SK-N-SH (cell line): ENCODE measurements around the gene SELPLG. TPM values are rescaled to one million over a fixed set of nuclear protein-coding genes. Genes with fewer than 3 reads are reported as not detected.

ENCODE experiments used
- CTCF ChIA-PET: fragments of 300-600, 350-600 bp; formaldehyde crosslinking; extraction: SDS; loops from one replicate; lab custom pipeline; 2021; lab: Yijun Ruan, JAX
- POLR2A ChIA-PET: fragments of 350-600 bp; sonication (Branson Sonifier 250); formaldehyde crosslinking; extraction: SDS; loops from one replicate; lab custom pipeline; 2020; ENCODE audit warnings: antibody characterized with exemption, inconsistent platforms; lab: Yijun Ruan, JAX
- DNase-seq: peaks from one replicate; pipeline ENCODE4 v3.0.0; 2012
- H2AFZ ChIP-seq: fragments of 200-600 bp; sonication (generic); 2 replicates; pipeline ENCODE4 v1.8.1; 2016; ENCODE audit warnings: antibody characterized with exemption, mild to moderate bottlenecking, low read depth
- H3F3A ChIP-seq: fragments of 200-600 bp; sonication (generic); replicated peaks from 2 replicates; pipeline ENCODE3; 2016; ENCODE audit warnings: antibody characterized with exemption, mild to moderate bottlenecking; ENCODE audit not compliant: insufficient read depth
- H3K27ac ChIP-seq, 2 experiments: fragments of 200-500 bp in 1 of 2; fragments of 200-600 bp in 1 of 2; sonication (Bioruptor generic) in 1 of 2; sonication (generic), shearing (Covaris generic) in 1 of 2; 2 replicates each; pipeline versions ENCODE4 v1.5.1 to v1.6.1; 2014 to 2016; ENCODE audit warnings: low read depth in 2 of 2, inconsistent platforms in 1 of 2, low read length in 1 of 2, mild to moderate bottlenecking in 1 of 2, mixed read lengths in 1 of 2
- H3K27me3 ChIP-seq: fragments of 200-600 bp; sonication (generic), shearing (Covaris generic); 2 replicates; pipeline ENCODE4 v1.6.1; 2016; ENCODE audit warnings: mixed run types; ENCODE audit not compliant: insufficient read depth
- H3K36me3 ChIP-seq, 2 experiments: fragments of 200-500 bp in 1 of 2; fragments of 200-600 bp in 1 of 2; sonication (Bioruptor generic) in 1 of 2; sonication (generic) in 1 of 2; replicated peaks in 1 of 2; 2 replicates each; pipeline versions ENCODE3 to v1.5.1; 2014 to 2016; ENCODE audit warnings: low read length in 1 of 2, mild to moderate bottlenecking in 1 of 2; ENCODE audit not compliant: insufficient read depth in 2 of 2, control insufficient read depth in 1 of 2
- H3K4me1 ChIP-seq, 2 experiments: fragments of 200-500 bp in 1 of 2; fragments of 200-600 bp in 1 of 2; sonication (Bioruptor generic) in 1 of 2; sonication (generic), shearing (Covaris generic) in 1 of 2; 2 replicates each; pipeline versions ENCODE4 v1.5.1 to v1.6.1; 2014 to 2016; ENCODE audit warnings: low read depth in 1 of 2, low read length in 1 of 2, mixed run types in 1 of 2; ENCODE audit not compliant: insufficient read depth in 2 of 2, control insufficient read depth in 1 of 2
- H3K4me2 ChIP-seq: fragments of 200-600 bp; sonication (generic), shearing (Covaris generic); 2 replicates; pipeline ENCODE4 v1.6.1; 2017; ENCODE audit warnings: mixed run types
- H3K4me3 ChIP-seq, 2 experiments: fragments of 200-500 bp in 1 of 2; fragments of 200-600 bp in 1 of 2; sonication (Bioruptor generic) in 1 of 2; sonication (generic), shearing (Covaris generic) in 1 of 2; 2 replicates each; pipeline versions ENCODE4 v1.5.1 to v1.8.1; 2014 to 2016; ENCODE audit warnings: low read depth in 2 of 2, inconsistent platforms in 1 of 2, low read length in 1 of 2, mild to moderate bottlenecking in 1 of 2, mixed read lengths in 1 of 2, moderate library complexity in 1 of 2
- H3K79me2 ChIP-seq: fragments of 200-600 bp; sonication (generic); 2 replicates; pipeline ENCODE4 v1.8.1; 2017; ENCODE audit warnings: mild to moderate bottlenecking; ENCODE audit not compliant: insufficient read depth
- H3K9ac ChIP-seq: fragments of 200-600 bp; sonication (generic); 2 replicates; pipeline ENCODE4 v1.6.1; 2017; ENCODE audit warnings: mixed run types
- H3K9me2 ChIP-seq: fragments of 200-600 bp; sonication (generic); 2 replicates; pipeline ENCODE4 v1.6.1; 2017; ENCODE audit warnings: mixed run types
- H3K9me3 ChIP-seq: fragments of 200-600 bp; sonication (generic); 2 replicates; pipeline ENCODE4 v1.6.1; 2017; ENCODE audit warnings: mixed run types, mild to moderate bottlenecking, moderate library complexity
- H4K20me1 ChIP-seq: fragments of 200-600 bp; sonication (generic); 2 replicates; pipeline ENCODE4 v1.6.1; 2017; ENCODE audit warnings: mild to moderate bottlenecking, mixed run types; ENCODE audit not compliant: insufficient read depth
- CHD2 ChIP-seq: fragments of 150-350 bp; IDR thresholded peaks from 2 replicates; pipeline ENCODE4 v1.6.1; 2018; ENCODE audit warnings: low read length; ENCODE audit not compliant: partially characterized antibody
- ELF1 ChIP-seq: IDR thresholded peaks from 2 replicates; pipeline ENCODE4 v1.4.0; 2012
- EP300 ChIP-seq, 2 experiments: IDR thresholded peaks; 2 replicates each; pipeline versions ENCODE4 v1.4.0 to v1.6.1; 2012; ENCODE audit warnings: borderline replicate concordance in 1 of 2, low read depth in 1 of 2, low read length in 1 of 2
- FOXJ3 ChIP-seq: sonication (generic); formaldehyde crosslinking; IDR thresholded peaks from 2 replicates; pipeline ENCODE4 v1.5.1; 2020; ENCODE audit warnings: mild to moderate bottlenecking, missing genetic modification reagents
- JUND ChIP-seq: IDR thresholded peaks from 2 replicates; pipeline ENCODE4 v1.4.0; 2012
- MEF2A ChIP-seq: IDR thresholded peaks from 2 replicates; pipeline ENCODE4 v1.4.0; 2012; ENCODE audit warnings: low read depth, borderline replicate concordance
- MXI1 ChIP-seq: IDR thresholded peaks from 2 replicates; pipeline ENCODE4 v1.6.1; 2012; ENCODE audit warnings: mild to moderate bottlenecking, low read depth, low read length, improper control_type of control experiment
- NRF1 ChIP-seq: IDR thresholded peaks from 2 replicates; pipeline ENCODE4 v1.6.1; 2012; ENCODE audit warnings: low read depth, mild to moderate bottlenecking, low read length
- POLR2AphosphoS5 ChIP-seq: IDR thresholded peaks from 2 replicates; pipeline ENCODE4 v1.6.1; 2012; ENCODE audit warnings: low read depth, low read length
- RAD21 ChIP-seq: IDR thresholded peaks from 2 replicates; pipeline ENCODE4 v1.6.1; 2012; ENCODE audit warnings: mild to moderate bottlenecking, low read length
- RCOR1 ChIP-seq: fragments of 150-350 bp; IDR thresholded peaks from 2 replicates; pipeline ENCODE4 v1.6.1; 2017; ENCODE audit warnings: antibody characterized with exemption, low read length
- RXRA ChIP-seq: IDR thresholded peaks from 2 replicates; pipeline ENCODE4 v1.4.0; 2012; ENCODE audit warnings: low read depth, mild to moderate bottlenecking, borderline replicate concordance
- SIN3A ChIP-seq: IDR thresholded peaks from 2 replicates; pipeline ENCODE4 v1.6.1; 2012; ENCODE audit warnings: low read depth, mild to moderate bottlenecking, low read length, moderate library complexity, borderline replicate concordance
- TAF1 ChIP-seq: IDR thresholded peaks from 2 replicates; pipeline ENCODE4 v1.6.1; 2012; ENCODE audit warnings: low read depth, mild to moderate bottlenecking, low read length, moderate library complexity, borderline replicate concordance
- USF1 ChIP-seq: IDR thresholded peaks from 2 replicates; pipeline ENCODE4 v1.4.0; 2012; ENCODE audit warnings: low read depth, borderline replicate concordance
- YY1 ChIP-seq: IDR thresholded peaks from 2 replicates; pipeline ENCODE4 v1.4.0; 2012; ENCODE audit warnings: low read depth, mild to moderate bottlenecking
- ZBTB33 ChIP-seq: IDR thresholded peaks from 2 replicates; pipeline ENCODE4 v1.4.0; 2012; ENCODE audit warnings: low read depth, borderline replicate concordance
- WGBS: methylation state at CpG from one replicate; pipeline ENCODE4 v1.1.6; 2017; ENCODE audit warnings: low lambda C conversion rate; 5-methylcytosine and 5-hydroxymethylcytosine counted together
- polyA plus RNA-seq, 3 experiments: library from polyadenylated mRNA; depleted of rRNA; stranded (reverse); fragments of >200 nt; gene quantifications; 2 replicates each; pipeline ENCODE4 v1.2.3, GENCODE V29; 2012
- TF ChIP-seq, protein P1 (sequence below): IDR thresholded peaks from 2 replicates; pipeline ENCODE4; 2012
- TF ChIP-seq, protein P2 (sequence below): fragments of 150-350 bp; IDR thresholded peaks from 2 replicates; pipeline ENCODE4 v1.6.1; 2016; ENCODE audit warnings: mild to moderate bottlenecking, low read depth, low read length

The SELPLG gene
- polyA plus RNA-seq, 1 of the 3 experiments (the other 2 are of a cell fraction) = 2.8 TPM

DNA sequence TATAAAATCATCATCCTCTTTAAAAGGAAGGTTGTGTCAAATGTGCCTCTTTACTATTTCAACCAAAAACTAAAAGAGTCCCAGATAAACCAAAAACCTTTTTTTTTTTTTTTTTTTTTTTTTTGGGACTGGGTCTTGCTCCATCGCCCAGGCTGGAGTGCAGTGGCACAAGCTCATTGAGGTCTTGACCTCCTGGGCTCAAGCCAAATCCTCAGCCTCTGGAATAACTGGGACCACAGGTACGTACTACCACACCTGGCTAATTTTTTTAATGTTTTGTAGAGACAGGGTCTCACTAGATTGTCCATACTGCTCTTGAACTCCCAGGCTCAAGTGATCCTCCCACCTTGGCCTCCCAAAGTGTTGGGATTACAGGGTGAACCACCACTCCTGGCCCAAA is 16.4 kb upstream of the SELPLG start:
- 52% methylated on average over 2 of the region's 2 CpGs for WGBS
- Histone ChIP-seq H3K4me2 (peak overlapping the region; percentile 35; the same call in 1 of the 2 replicates), H3K79me2 (peaks cover 70% of the 10 kb centered on the region; the same call in 1 of the 2 replicates), H3F3A (peaks cover 70% of the 10 kb centered on the region), H3K27me3 (no peaks in the 10 kb centered on the region), H3K9me3 (no peaks in the 10 kb centered on the region), H3K36me3 (peaks cover 62 to 66% of the 10 kb centered on the region in 2 experiments), H4K20me1 (no peaks in the 10 kb centered on the region; the same call in 1 of the 2 replicates), H3K9ac (peak overlapping the region; percentile 40; the same call in 1 of the 2 replicates), H3K27ac (peak overlapping the region; percentile 82 to 87; a peak in 3 of 4 replicates), H3K4me1 (peaks cover 4 to 35% of the 10 kb centered on the region in 2 experiments; a peak in 2 of 4 replicates), H3K4me3 (no peak overlapping the region), H3K9me2 (no peaks in the 10 kb centered on the region), H2AFZ (no peak overlapping the region)
- POLR2A ChIA-PET = no interaction called here
- TF ChIP-seq SIN3A (no peak), MEF2A (0 out of 2 replicates have a peak, but pooled peaks have one; percentile 4)
- no peak for DNase-seq
- CTCF ChIA-PET = interaction anchor here (1.0 to 2.9 kb wide), 3 partner anchors 14 to 154 kb away, joined by 4 to 19 read pairs (median 4); partner anchors contain the start of gene SELPLG

- Histone ChIP-seq H3K4me1 (peaks cover 4 to 37% of the 10 kb centered on the region in 2 experiments; a peak in 3 of 4 replicates), H3K9me2 (no peaks in the 10 kb centered on the region), H3K27ac (peak overlapping the region; percentile 82 to 87), H4K20me1 (no peaks in the 10 kb centered on the region; the same call in 1 of the 2 replicates), H3K9ac (peak overlapping the region; percentile 40; the same call in 1 of the 2 replicates), H3K9me3 (no peaks in the 10 kb centered on the region), H3K36me3 (peaks cover 62 to 66% of the 10 kb centered on the region in 2 experiments), H3K79me2 (peaks cover 67% of the 10 kb centered on the region; the same call in 1 of the 2 replicates), H3F3A (peaks cover 71% of the 10 kb centered on the region), H2AFZ (no peak overlapping the region), H3K4me3 (no peak overlapping the region), H3K27me3 (no peaks in the 10 kb centered on the region), H3K4me2 (peak overlapping the region; percentile 35; the same call in 1 of the 2 replicates)
- ChIA-PET POLR2A (no interaction called here), CTCF (interaction anchor here (1.0 to 2.9 kb wide), 3 partner anchors 15 to 154 kb away, joined by 4 to 19 read pairs (median 4); partner anchors contain the start of gene SELPLG)
- DNase-seq = no peak
- 11% methylated on average over 4 of the region's 4 CpGs for WGBS
- no peak for TF ChIP-seq RAD21
- no peak for TF ChIP-seq MXI1
- TF ChIP-seq ZBTB33 = peak; percentile 64; the same call in 1 of the 2 replicates
- TF ChIP-seq NRF1 = no peak
- peak; percentile 44 to 95 for TF ChIP-seq EP300 (IDR thresholded peaks at IDR 0.05; ENCODE audit: borderline replicate concordance in 1 of 2, low read depth in 1 of 2, low read length in 1 of 2)
- no peak for TF ChIP-seq USF1
- no peak for TF ChIP-seq FOXJ3 (CRISPR knock-in tag)
- 0 out of 2 replicates have a peak, but pooled peaks have one; percentile 39 for TF ChIP-seq ELF1
- TF ChIP-seq TAF1 = no peak
- TF ChIP-seq CHD2 = no peak
- peak; percentile 88 for TF ChIP-seq RXRA
- TF ChIP-seq SIN3A = 0 out of 2 replicates have a peak, but pooled peaks have one; percentile 33
- peak; percentile 91 for TF ChIP-seq JUND
- no peak for TF ChIP-seq RCOR1
- TF ChIP-seq, protein P1, sequence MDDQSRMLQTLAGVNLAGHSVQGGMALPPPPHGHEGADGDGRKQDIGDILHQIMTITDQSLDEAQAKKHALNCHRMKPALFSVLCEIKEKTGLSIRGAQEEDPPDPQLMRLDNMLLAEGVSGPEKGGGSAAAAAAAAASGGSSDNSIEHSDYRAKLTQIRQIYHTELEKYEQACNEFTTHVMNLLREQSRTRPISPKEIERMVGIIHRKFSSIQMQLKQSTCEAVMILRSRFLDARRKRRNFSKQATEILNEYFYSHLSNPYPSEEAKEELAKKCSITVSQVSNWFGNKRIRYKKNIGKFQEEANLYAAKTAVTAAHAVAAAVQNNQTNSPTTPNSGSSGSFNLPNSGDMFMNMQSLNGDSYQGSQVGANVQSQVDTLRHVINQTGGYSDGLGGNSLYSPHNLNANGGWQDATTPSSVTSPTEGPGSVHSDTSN = peak; percentile 93
- TF ChIP-seq, protein P2, sequence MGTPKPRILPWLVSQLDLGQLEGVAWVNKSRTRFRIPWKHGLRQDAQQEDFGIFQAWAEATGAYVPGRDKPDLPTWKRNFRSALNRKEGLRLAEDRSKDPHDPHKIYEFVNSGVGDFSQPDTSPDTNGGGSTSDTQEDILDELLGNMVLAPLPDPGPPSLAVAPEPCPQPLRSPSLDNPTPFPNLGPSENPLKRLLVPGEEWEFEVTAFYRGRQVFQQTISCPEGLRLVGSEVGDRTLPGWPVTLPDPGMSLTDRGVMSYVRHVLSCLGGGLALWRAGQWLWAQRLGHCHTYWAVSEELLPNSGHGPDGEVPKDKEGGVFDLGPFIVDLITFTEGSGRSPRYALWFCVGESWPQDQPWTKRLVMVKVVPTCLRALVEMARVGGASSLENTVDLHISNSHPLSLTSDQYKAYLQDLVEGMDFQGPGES = no peak
- no peak for TF ChIP-seq YY1
- TF ChIP-seq POLR2AphosphoS5 = peak; percentile 76; the same call in 1 of the 2 replicates
Observed at GRCh38 chr12:108649669-108650068, 16.0 kb upstream of the SELPLG start.
